Activated T-helper 1 cell treated with anti-CD3 and anti-CD28 coated beads, Interleukin-12 subunit alpha, Interleukin-12 subunit beta, Interleukin-2, Interleukin-4 antibody, amounts not matched to agents 30 ng/mL and 10 ng/mL and 1 ng/mL, durations not matched to agents 14 hours and 24 hours and 36 hours (primary cell): ENCODE results near the gene PDPK1. TPM values are rescaled to one million over a fixed set of nuclear protein-coding genes. Genes with fewer than 3 reads are reported as not detected.
"Not testable (repeated sequence)": the region's sequence is repeated elsewhere in the genome, so short reads cannot be mapped to it uniquely, and the experiment has no call there.

Source experiments
- DNase-seq: peaks from one replicate; pipeline ENCODE4 v3.0.0; 2021; ENCODE audit warnings: low spot score
- H3K27ac Mint-ChIP-seq: one replicate; pipeline ENCODE4 v1.8.0; 2021; ENCODE audit warnings: mild to moderate bottlenecking, mixed read lengths
- H3K27me3 Mint-ChIP-seq: one replicate; pipeline ENCODE4 v1.8.0; 2022; ENCODE audit warnings: mild to moderate bottlenecking, moderate library complexity, mixed read lengths; ENCODE audit not compliant: insufficient read depth
- H3K36me3 Mint-ChIP-seq: one replicate; pipeline ENCODE4 v1.8.0; 2021; ENCODE audit warnings: low read depth, mixed read lengths
- H3K4me1 Mint-ChIP-seq: one replicate; pipeline ENCODE4 v1.8.0; 2021; ENCODE audit warnings: low read depth, mixed read lengths
- H3K4me3 Mint-ChIP-seq: one replicate; pipeline ENCODE4 v1.8.0; 2021; ENCODE audit warnings: mild to moderate bottlenecking, moderate library complexity, mixed read lengths
- H3K9me3 Mint-ChIP-seq: one replicate; pipeline ENCODE4 v1.8.0; 2021; ENCODE audit warnings: mixed read lengths
- intact Hi-C: fragments of 100-400 bp; cut with micrococcal nuclease; formaldehyde crosslinking; loops from one replicate; pipeline ENCODE4 v1.15.1; 2024
- total RNA-seq: library from RNA; stranded (reverse); gene quantifications from 2 replicates; pipeline ENCODE4 v1.2.3, GENCODE V29; 2022

The PDPK1 gene
- total RNA-seq, 1 donor from 2014 or later: 50.8 TPM

DNA sequence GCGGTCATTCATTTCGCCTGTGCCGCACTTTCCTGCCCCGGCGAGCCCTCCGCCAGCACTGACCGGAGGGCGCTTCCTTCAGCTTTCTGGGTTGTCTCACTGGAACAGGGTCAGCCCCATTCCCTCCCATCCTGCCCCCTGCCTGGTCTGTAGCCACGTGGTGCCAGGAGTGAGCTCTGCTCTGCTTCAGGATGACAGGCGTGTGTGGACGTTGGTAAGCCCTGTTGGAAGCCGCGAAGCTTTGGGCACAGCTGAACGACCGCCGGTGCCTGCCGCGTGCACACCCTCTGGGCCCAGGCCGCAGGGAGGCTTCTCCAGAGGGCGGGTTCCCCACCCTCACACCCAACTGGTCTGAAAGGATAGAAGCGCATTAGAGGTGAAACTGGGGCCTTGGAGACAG lies 43.0 kb downstream of the PDPK1 start:
- intact Hi-C loops, H3K9me3 Mint-ChIP-seq, DNase-seq, H3K4me3 Mint-ChIP-seq, H3K27me3 Mint-ChIP-seq, H3K4me1 Mint-ChIP-seq, H3K27ac Mint-ChIP-seq, H3K36me3 Mint-ChIP-seq: not testable (repeated sequence)

DNA sequence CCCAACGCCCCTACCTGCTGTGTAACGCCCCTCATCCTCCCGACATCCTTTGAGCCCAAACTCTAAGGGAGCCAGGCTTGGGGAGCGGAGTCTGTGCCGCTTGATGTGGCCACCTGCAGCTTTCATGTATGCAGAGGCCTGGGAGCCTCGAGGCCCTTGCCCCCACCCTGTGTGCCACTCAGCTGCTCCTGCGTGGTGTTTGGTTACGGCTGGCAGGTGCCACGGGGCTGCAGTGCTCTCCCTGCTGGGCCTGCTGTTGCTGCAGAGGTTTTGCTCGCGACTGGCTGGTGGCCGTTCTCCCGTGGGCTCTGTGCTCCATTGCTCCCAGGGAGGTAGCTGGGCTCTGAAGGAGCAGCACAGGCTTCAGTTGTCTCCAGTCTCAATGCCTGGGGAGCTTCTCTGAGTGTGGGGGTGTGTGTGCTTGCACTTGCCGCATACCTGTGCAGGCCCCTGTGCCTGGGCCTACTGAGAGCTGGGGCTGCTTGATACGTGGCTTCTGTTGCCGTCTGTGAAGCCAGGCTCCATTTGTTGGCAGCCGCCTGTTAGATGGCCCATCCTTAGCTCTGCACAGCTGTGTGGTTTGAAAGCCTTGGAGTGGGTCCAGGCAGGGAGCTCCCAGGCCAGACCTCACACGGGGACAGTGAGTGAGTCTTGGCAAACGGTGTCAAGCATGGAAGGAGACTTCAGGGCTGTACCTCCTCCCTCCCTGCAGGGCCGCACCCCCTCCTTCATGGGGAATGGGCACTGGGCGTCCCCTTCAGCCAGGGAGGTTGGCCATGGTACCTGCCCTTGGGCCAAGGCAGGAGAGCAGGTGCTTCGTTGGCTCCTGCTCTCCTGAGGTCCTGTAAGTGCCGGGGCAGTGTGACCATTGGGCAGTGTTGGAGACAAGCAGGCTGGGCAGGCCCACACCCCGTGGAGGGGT lies 47.2 kb downstream of the PDPK1 start:
- no peak overlapping the region for H3K27ac Mint-ChIP-seq

DNA sequence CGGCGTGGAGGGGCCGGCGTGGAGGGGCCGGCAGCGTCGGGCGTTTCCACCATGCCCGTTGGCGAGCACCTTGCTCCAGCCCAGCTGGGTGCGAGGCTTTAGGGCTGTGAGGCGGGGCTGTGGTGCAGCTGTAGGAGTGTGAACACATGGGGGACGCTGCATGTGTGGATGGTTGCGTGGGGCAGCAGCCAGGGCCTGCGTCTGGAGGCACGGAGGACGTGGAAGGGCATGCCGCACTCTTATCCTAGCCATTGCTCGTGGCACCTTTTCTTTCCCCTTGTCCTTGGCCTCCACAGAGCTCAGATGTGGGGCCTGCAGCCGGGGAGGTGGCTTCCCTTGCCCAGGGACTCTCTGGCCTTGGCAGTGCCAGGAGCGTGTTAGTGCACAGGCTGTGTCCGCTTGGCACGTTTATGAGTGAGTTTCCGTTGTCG lies 47.8 kb downstream of the PDPK1 start:
- DNase-seq: no peak
- peaks cover 18% of the 10 kb centered on the region for H3K36me3 Mint-ChIP-seq
- no peaks in the 10 kb centered on the region for H3K27me3 Mint-ChIP-seq

More for the DNA sequence above, 47.2 kb downstream of the PDPK1 start:
- no peaks in the 10 kb centered on the region for H3K27me3 Mint-ChIP-seq
- no peak for DNase-seq
- H3K4me1 Mint-ChIP-seq: no peaks in the 10 kb centered on the region
- intact Hi-C loops: no loop called here
- no peak overlapping the region for H3K4me3 Mint-ChIP-seq
- H3K36me3 Mint-ChIP-seq: peaks cover 13% of the 10 kb centered on the region
- H3K9me3 Mint-ChIP-seq: no peaks in the 10 kb centered on the region

DNA sequence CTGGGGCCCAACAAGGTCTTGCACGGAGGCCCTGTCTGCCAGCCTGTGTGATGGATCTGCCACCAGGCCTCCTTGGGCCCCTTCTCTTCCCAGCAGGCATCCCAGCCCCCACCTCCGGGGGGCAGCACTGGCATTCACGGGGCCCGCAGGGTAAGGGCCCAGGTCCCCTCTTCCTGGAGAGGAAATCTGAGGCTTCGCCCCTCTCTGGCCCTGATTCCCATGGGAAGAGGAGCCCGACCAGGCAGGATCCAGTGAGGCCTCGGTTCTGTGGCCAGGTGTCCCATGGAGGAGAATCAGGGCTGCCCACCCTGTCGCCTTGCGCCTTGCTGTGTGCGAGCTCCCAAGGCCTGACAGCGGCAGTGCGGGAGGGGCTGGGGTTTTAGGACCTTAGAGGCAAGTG lies 48.4 kb downstream of the PDPK1 start:
- no peaks in the 10 kb centered on the region for H3K27me3 Mint-ChIP-seq
- DNase-seq: no peak
- H3K36me3 Mint-ChIP-seq: peaks cover 18% of the 10 kb centered on the region
- no peaks in the 10 kb centered on the region for H3K4me1 Mint-ChIP-seq
- no peaks in the 10 kb centered on the region for H3K9me3 Mint-ChIP-seq
- H3K27ac Mint-ChIP-seq: no peak overlapping the region
- intact Hi-C loops: no loop called here
- no peak overlapping the region for H3K4me3 Mint-ChIP-seq

More for the DNA sequence above, 47.8 kb downstream of the PDPK1 start:
- Mint-ChIP-seq H3K4me3 (no peak overlapping the region), H3K27ac (no peak overlapping the region), H3K4me1 (no peaks in the 10 kb centered on the region), H3K9me3 (no peaks in the 10 kb centered on the region)
- intact Hi-C loops: no loop called here

DNA sequence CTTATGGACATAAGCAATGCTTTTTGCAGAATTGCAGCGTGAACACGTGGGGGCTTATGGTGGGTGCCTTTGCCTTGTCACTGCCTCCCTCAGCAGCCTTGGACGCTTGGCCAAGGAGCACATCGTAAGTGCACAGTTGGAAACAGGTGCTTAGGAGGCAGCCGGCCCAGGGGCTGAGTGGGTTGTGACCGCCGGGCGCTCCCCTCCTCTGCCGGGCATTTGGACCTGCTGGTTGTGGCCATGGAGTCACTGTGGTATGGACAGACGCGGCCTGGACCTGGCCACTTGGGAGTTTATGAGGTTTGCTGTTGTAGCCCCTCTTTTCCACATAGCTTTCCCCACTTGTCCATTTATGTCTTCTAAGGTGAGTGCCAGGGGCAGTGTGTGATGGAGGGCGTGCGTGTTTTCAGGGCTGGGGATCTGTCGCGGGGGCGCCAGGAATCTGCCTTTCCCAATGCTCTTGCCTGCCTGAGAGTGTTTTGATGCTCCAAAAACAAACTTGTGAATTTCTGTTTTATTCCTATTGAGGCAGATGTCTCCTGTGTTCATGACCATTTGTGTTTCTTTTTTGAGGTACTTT lies 49.2 kb downstream of the PDPK1 start:
- Mint-ChIP-seq H3K9me3 (no peaks in the 10 kb centered on the region), H3K27ac (no peak overlapping the region), H3K27me3 (no peaks in the 10 kb centered on the region), H3K4me3 (no peak overlapping the region), H3K36me3 (peaks cover 18% of the 10 kb centered on the region), H3K4me1 (peaks cover 2% of the 10 kb centered on the region)
- intact Hi-C loops: no loop called here
- DNase-seq: no peak

DNA sequence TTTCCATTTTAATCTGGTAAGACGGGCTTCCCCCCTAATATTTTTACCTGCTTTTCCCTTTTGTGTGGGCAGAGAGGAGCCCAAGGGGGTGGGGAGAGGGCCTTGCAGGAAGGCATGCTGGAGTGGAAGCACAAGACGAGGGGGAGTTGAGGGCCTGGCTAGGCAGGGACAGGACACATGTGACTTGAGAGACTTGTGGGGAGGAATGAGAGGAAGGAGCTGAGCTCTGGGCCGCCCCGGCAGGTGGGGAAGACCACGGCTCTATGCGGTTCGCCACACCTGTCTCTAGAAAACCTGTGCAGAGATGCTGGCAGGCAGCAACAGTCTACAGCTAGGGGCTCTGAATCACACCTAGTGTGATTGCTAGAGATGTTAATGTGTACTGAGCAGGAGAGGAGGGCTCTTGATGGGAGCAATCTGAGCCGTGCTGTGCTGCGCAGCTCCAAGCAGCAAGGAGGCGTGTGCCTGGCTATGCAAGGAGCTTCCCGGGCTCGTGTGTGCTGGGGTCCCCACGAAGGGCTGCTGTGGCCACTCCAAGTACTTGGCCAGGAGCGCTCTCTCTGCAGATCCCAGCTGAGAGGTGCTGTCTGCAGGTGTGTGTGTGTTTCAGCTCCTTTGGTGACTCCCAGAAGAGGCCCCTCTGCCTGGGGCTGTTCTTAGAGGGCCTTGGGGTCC lies 50.2 kb downstream of the PDPK1 start:
- intact Hi-C loops: no loop called here
- Mint-ChIP-seq H3K27me3 (no peaks in the 10 kb centered on the region), H3K4me1 (peaks cover 6% of the 10 kb centered on the region), H3K27ac (no peak overlapping the region), H3K4me3 (no peak overlapping the region), H3K36me3 (peaks cover 18% of the 10 kb centered on the region), H3K9me3 (no peaks in the 10 kb centered on the region)
- no peak for DNase-seq

DNA sequence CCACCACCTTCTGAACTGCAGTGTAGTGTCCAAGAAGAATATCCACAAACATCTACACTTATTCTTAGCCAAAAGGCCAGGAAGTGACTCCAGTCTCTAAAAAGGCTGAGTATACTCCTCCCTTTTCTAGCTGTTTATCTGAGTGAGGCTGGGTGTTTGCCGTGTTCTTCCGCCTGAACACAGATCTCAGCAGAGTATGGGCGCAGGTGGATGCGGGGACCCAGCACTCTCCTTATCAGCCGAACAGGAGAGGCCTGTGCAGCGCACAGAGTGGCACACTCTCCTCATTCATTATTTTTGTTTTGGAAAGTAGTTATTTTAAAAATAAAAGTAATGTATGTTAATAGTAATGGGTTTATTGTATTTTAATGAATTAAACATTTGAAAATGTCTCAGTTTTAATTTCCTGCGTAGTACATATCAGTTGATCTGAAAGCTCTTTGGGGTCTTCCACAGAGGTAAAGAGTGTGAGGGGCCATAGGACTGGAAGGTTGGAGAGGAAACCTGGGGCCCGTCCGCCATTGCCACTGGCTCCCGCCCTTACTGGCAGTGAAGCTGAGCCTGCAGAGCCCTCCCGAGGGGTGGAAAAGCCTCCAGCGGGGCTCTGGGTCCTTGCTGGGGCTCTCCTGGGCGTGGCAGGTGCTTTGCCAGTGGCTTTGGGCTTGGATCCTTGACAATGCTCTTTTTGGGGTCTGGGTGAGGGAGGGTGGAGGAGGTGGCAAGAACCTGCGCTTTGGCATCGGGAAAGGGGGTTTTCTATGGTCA lies 53.8 kb downstream of the PDPK1 start:
- peaks cover 18% of the 10 kb centered on the region for H3K36me3 Mint-ChIP-seq
- H3K9me3 Mint-ChIP-seq: no peaks in the 10 kb centered on the region
- intact Hi-C loops: no loop called here
- no peak overlapping the region for H3K4me3 Mint-ChIP-seq
- peaks cover 23% of the 10 kb centered on the region for H3K4me1 Mint-ChIP-seq
- peak overlapping the region; percentile 74 for H3K27ac Mint-ChIP-seq
- no peaks in the 10 kb centered on the region for H3K27me3 Mint-ChIP-seq
- DNase-seq: no peak

DNA sequence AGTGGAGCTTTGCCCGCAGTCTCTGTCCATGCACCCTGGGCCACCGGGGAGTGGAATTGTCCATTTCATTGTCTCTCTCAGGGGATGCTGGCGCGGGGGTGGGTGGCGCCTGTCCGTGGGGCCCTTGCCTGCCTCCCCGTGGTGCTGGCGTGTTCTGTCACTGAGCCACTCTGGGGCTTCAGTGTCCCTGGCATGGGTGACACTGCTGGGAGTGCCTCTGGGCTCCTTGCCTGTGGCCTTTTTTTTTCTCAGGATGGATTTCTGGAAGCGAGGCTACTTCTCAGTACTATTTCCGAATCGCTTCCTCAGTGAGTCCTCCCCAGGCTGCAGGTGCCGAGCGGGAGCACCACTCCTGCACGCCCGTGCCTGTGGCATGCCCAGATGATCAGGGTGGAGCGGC lies 55.0 kb downstream of the PDPK1 start:
- Mint-ChIP-seq H3K4me1 (peaks cover 23% of the 10 kb centered on the region), H3K9me3 (no peaks in the 10 kb centered on the region), H3K27ac (no peak overlapping the region), H3K27me3 (no peaks in the 10 kb centered on the region), H3K36me3 (peaks cover 16% of the 10 kb centered on the region), H3K4me3 (no peak overlapping the region)
- DNase-seq: no peak
- intact Hi-C loops: no loop called here

DNA sequence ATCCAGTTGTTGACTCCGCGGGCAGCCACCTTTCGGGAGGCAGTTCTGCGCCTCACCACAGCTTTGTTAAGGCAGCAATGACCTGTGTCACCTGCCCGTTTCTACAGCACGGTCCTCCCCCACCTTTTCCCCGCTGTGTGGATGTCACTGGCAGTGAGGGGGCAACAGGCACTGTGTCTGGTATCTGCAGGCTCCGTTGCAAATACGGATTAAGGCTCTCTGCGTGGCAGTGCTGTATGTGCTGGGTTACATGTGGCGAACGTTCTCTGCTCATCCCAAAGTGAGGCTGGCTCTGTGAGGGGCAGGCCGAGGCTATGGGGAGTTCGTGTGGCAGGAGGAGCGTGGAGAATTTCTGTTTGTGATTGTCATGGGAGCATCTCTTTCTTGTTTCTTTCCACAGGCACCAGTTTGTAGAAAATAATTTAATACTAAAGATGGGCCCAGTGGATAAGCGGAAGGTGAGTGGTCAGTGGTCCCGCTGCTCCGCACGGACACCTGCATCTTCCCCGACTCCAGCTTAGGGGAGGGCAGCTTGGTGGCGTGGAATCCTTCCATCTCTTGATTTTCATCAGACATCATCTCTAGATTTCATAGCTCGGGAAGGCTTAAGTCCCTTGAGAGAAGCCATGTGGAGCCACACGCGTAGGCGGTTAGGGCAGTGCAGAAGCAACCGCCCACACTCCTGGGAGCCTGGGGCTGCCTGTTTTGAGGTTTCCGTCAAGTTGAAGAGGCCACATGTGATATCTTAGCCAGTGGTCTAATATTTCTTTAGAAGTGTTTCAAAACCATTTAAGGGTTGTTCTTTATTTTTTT lies 57.8 kb downstream of the PDPK1 start:
- intact Hi-C loops: no loop called here
- peaks cover 23% of the 10 kb centered on the region for H3K4me1 Mint-ChIP-seq
- H3K27me3 Mint-ChIP-seq: no peaks in the 10 kb centered on the region
- no peak for DNase-seq
- H3K27ac Mint-ChIP-seq: no peak overlapping the region
- no peaks in the 10 kb centered on the region for H3K9me3 Mint-ChIP-seq
- H3K36me3 Mint-ChIP-seq: peaks cover 6% of the 10 kb centered on the region
- H3K4me3 Mint-ChIP-seq: no peak overlapping the region

DNA sequence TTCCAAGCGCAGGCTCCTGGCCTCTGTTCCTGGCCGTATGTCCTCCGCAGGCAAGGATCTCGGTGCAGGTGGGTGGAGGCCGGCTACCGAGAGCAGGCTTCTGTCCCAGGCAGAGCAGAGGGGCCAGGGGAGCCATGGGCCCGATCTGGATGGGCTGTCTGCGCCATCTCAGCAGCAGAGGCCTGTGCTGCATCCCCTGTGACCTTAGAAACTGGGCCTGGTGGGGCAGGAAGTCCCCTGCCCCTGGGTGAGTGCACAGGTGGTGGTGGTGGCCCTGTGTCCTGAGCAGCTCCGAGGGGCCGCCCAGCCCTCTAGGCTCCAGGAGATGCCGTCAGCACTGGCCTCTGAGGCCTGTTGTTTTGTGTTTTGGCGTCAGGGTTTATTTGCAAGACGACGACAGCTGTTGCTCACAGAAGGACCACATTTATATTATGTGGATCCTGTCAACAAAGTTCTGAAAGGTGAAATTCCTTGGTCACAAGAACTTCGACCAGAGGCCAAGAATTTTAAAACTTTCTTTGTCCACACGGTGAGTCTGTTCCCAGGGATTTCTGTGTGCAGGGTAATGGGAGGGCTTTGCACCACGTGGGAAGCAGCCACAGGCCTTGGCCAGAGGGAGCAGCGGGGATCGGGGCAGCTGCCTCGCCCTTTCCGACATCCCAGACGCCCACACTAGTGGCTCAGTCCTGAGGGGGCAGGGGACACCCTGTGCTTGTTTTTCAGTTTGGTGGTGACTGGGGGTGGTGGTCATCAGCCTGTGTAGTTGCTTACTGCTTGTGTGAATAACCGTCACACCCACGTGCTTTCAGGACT lies 59.1 kb downstream of the PDPK1 start:
- H3K27me3 Mint-ChIP-seq: no peaks in the 10 kb centered on the region
- no peak overlapping the region for H3K27ac Mint-ChIP-seq
- H3K4me1 Mint-ChIP-seq: peaks cover 21% of the 10 kb centered on the region
- DNase-seq: no peak
- H3K9me3 Mint-ChIP-seq: no peaks in the 10 kb centered on the region
- H3K4me3 Mint-ChIP-seq: no peak overlapping the region
- intact Hi-C loops: no loop called here
- peaks cover 6% of the 10 kb centered on the region for H3K36me3 Mint-ChIP-seq

DNA sequence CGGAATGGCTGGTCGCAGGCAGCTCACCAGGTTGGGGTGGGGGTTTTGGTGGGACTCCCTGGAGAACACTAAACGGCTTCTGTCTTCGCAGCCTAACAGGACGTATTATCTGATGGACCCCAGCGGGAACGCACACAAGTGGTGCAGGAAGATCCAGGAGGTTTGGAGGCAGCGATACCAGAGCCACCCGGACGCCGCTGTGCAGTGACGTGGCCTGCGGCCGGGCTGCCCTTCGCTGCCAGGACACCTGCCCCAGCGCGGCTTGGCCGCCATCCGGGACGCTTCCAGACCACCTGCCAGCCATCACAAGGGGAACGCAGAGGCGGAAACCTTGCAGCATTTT lies 59.7 kb downstream of the PDPK1 start:
- Mint-ChIP-seq H3K9me3 (no peaks in the 10 kb centered on the region), H3K27ac (no peak overlapping the region), H3K4me1 (peaks cover 17% of the 10 kb centered on the region), H3K36me3 (peaks cover 6% of the 10 kb centered on the region), H3K27me3 (no peaks in the 10 kb centered on the region), H3K4me3 (no peak overlapping the region)
- intact Hi-C loops: no loop called here
- no peak for DNase-seq
